NCI-H1436 (cell line): ENCODE measurements around the gene FHIT.

Experiments used
- DNase-seq: peaks from one replicate; lab custom pipeline; 2025; lab: John Stamatoyannopoulos, UW

Gene FHIT

GRCh38 chr3:59795756-59796155 is 1455.5 kb downstream of the FHIT start:
- no peak for DNase-seq

- DNase-seq, result no peak
These were observed 1457.3 kb downstream of the FHIT start for GRCh38 chr3:59793976-59794375.

- no peak for DNase-seq
These were observed 1459.4 kb downstream of the FHIT start for GRCh38 chr3:59791774-59792308.

- no peak for DNase-seq
These were observed 1461.0 kb downstream of the FHIT start for GRCh38 chr3:59790241-59790640.

GRCh38 chr3:59788801-59789200 is 1462.5 kb downstream of the FHIT start:
- DNase-seq, result no peak

- DNase-seq, result no peak
These were observed 1463.1 kb downstream of the FHIT start for GRCh38 chr3:59788133-59788532.

- no peak for DNase-seq
These were observed 1464.9 kb downstream of the FHIT start for GRCh38 chr3:59786374-59786773.

- DNase-seq, result no peak
These were observed 1467.1 kb downstream of the FHIT start for GRCh38 chr3:59784164-59784563.

- DNase-seq, result no peak
These were observed 1467.7 kb downstream of the FHIT start for GRCh38 chr3:59783468-59783988.

GRCh38 chr3:59782664-59783063 is 1468.6 kb downstream of the FHIT start:
- no peak for DNase-seq

GRCh38 chr3:59780209-59780608 is 1471.0 kb downstream of the FHIT start:
- no peak for DNase-seq

- DNase-seq, result no peak
These were observed 1472.0 kb downstream of the FHIT start for GRCh38 chr3:59779260-59779659.

GRCh38 chr3:59777667-59778077 is 1473.6 kb downstream of the FHIT start:
- DNase-seq, result no peak

GRCh38 chr3:59777066-59777465 is 1474.2 kb downstream of the FHIT start:
- DNase-seq, result no peak

GRCh38 chr3:59775761-59776325 is 1475.4 kb downstream of the FHIT start:
- no peak for DNase-seq

GRCh38 chr3:59775106-59775505 is 1476.1 kb downstream of the FHIT start:
- DNase-seq, result no peak

GRCh38 chr3:59774634-59775033 is 1476.6 kb downstream of the FHIT start:
- DNase-seq, result no peak

- no peak for DNase-seq
These were observed 1477.3 kb downstream of the FHIT start for GRCh38 chr3:59774000-59774399.

GRCh38 chr3:59772416-59773408 is 1478.5 kb downstream of the FHIT start:
- no peak for DNase-seq

- DNase-seq, result no peak
These were observed 1479.5 kb downstream of the FHIT start for GRCh38 chr3:59771768-59772181.

GRCh38 chr3:59769127-59769750 is 1482.0 kb downstream of the FHIT start:
- DNase-seq, result no peak

- no peak for DNase-seq
These were observed 1484.9 kb downstream of the FHIT start for GRCh38 chr3:59766200-59766872.
